22Rv1 (cell line): ENCODE data around the gene NDFIP1.
A peak's percentile ranks its signal among the peaks of the same experiment; 100 is the strongest.

Experiments
- H3K27ac ChIP-seq: fragments of 450-650 bp; 2 replicates; pipeline ENCODE4 v1.5.1; 2017
- CTCF ChIP-seq: fragments of 450-650 bp; IDR thresholded peaks from 2 replicates; pipeline ENCODE4 v1.5.1; 2017; ENCODE audit warnings: mild to moderate bottlenecking
- ZFX ChIP-seq: fragments of 450-650 bp; IDR thresholded peaks from 2 replicates; pipeline ENCODE4 v1.6.1; 2017; ENCODE audit warnings: antibody characterized with exemption, borderline replicate concordance

Gene NDFIP1

GRCh38 chr5:142156839-142157463 lies 48.4 kb downstream of the NDFIP1 start:
- TF ChIP-seq CTCF (no peak), ZFX (no peak)

GRCh38 chr5:142159354-142159753 lies 50.8 kb downstream of the NDFIP1 start:
- no peak for TF ChIP-seq CTCF
- TF ChIP-seq ZFX: no peak
- no peak overlapping the region for H3K27ac ChIP-seq

More at GRCh38 chr5:142156839-142157463, 48.4 kb downstream of the NDFIP1 start:
- H3K27ac ChIP-seq: no peak overlapping the region

GRCh38 chr5:142164315-142164714 lies 55.7 kb downstream of the NDFIP1 start:
- TF ChIP-seq CTCF: no peak
- no peak for TF ChIP-seq ZFX
- no peak overlapping the region for H3K27ac ChIP-seq

- no peak overlapping the region for H3K27ac ChIP-seq
- TF ChIP-seq ZFX (no peak), CTCF (no peak)
Observed at GRCh38 chr5:142166754-142167153, 58.2 kb downstream of the NDFIP1 start.

GRCh38 chr5:142167458-142167857 lies 58.9 kb downstream of the NDFIP1 start:
- no peak overlapping the region for H3K27ac ChIP-seq
- peak; percentile 18; the same call in 1 of the 2 replicates for TF ChIP-seq CTCF
- no peak for TF ChIP-seq ZFX

GRCh38 chr5:142168365-142168764 lies 59.8 kb downstream of the NDFIP1 start:
- TF ChIP-seq CTCF (no peak), ZFX (no peak)
- no peak overlapping the region for H3K27ac ChIP-seq

- no peak overlapping the region for H3K27ac ChIP-seq
Observed at GRCh38 chr5:142170254-142170953, 61.8 kb downstream of the NDFIP1 start.

More at GRCh38 chr5:142170254-142170953, 61.8 kb downstream of the NDFIP1 start:
- TF ChIP-seq CTCF: no peak
- no peak for TF ChIP-seq ZFX
